MM.1S (cell line): ENCODE measurements around the gene FPGS.

Experiments used
- EZH2 ChIP-seq: fragments of 300-600 bp; sonication (generic); optimal IDR thresholded peaks from 2 replicates; pipeline ENCODE3; 2017; ENCODE audit warnings: low read depth, mild to moderate bottlenecking, antibody characterized with exemption, low read length, mixed read lengths
- EZH2phosphoT487 ChIP-seq: fragments of 300-600 bp; sonication (generic); IDR thresholded peaks from 2 replicates; pipeline ENCODE4 v1.6.1; 2018; ENCODE audit warnings: antibody characterized with exemption, low read length
- TF ChIP-seq, protein P1 (sequence below): fragments of 300-600 bp; sonication (generic); IDR thresholded peaks from 2 replicates; pipeline ENCODE4 v1.5.1; 2016; ENCODE audit warnings: antibody characterized with exemption, low read length, mixed read lengths

DNA sequence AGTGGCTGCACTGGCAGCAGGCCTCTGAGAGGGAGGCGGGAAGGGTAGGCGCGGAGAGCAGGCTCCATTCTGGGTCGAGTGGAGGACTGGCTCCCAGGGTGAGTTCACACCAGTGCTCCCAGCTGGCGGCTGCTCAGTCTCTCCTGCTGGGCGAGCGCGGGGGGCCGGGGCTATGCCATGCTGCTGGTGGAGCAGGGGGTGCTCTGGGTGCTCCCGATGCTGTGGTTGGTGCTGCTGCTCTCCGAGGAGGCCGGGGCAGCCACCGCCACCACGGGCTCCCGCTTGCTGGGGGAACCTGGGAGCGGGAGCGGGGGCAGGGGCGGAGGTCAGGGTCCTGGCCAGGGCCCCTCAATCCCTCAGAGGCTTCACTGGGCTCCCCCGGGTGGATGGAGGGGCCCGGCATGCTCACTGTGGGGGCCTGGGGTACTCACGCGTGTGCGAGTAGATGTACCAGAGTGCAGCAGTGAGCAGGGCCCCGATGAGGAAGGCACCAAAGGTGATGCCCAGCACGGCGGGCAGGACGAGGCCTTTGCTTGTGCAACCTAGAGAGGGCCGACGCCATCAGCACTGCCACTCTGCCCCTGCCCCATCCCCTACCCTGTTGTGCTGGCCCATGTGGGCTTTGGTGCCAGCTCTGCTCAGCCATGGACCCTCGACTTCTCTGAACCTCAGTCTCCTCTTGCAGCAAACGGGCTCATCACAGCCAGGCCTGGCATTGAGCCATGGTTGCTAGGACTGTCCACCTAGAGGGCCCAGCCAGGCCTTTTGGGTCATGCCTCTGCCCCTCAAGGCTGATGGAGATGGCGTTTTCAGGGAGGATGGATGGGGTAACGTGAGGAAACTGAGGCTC is 13.1 kb downstream of the FPGS start:
- TF ChIP-seq, protein P1, sequence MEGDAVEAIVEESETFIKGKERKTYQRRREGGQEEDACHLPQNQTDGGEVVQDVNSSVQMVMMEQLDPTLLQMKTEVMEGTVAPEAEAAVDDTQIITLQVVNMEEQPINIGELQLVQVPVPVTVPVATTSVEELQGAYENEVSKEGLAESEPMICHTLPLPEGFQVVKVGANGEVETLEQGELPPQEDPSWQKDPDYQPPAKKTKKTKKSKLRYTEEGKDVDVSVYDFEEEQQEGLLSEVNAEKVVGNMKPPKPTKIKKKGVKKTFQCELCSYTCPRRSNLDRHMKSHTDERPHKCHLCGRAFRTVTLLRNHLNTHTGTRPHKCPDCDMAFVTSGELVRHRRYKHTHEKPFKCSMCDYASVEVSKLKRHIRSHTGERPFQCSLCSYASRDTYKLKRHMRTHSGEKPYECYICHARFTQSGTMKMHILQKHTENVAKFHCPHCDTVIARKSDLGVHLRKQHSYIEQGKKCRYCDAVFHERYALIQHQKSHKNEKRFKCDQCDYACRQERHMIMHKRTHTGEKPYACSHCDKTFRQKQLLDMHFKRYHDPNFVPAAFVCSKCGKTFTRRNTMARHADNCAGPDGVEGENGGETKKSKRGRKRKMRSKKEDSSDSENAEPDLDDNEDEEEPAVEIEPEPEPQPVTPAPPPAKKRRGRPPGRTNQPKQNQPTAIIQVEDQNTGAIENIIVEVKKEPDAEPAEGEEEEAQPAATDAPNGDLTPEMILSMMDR, result no peak
- TF ChIP-seq EZH2phosphoT487, result no peak
- no peak for TF ChIP-seq EZH2
